Stimulated activated CD4-positive, alpha-beta T cell treated with anti-CD3 and anti-CD28 coated beads, Interleukin-2, amount 100 ng/mL, for 4 hours (primary cell): ENCODE data around the gene PACC1.
A peak's percentile ranks its signal among the peaks of the same experiment; 100 is the strongest.

Experiments
- DNase-seq: peaks from one replicate; pipeline ENCODE4 v3.0.0-alpha.2; 2020; ENCODE audit warnings: low read depth

PACC1 gene

GRCh38 chr1:212437179-212437798 lies 22.6 kb upstream of the PACC1 start:
- DNase-seq = no peak

- no peak for DNase-seq
Measured at GRCh38 chr1:212434992-212435391, 20.3 kb upstream of the PACC1 start.

- no peak for DNase-seq
Measured at GRCh38 chr1:212433577-212434462, 19.1 kb upstream of the PACC1 start.

- DNase-seq = peak; percentile 55
Measured at GRCh38 chr1:212432661-212433576, 18.2 kb upstream of the PACC1 start, which contains the start of gene NENF. NENF (plus strand) TSS chr1:212432920; CDS start chr1:212432944, 24 bp downstream.

- DNase-seq = no peak
Measured at GRCh38 chr1:212432272-212432660, 17.6 kb upstream of the PACC1 start.

- DNase-seq = no peak
Measured at GRCh38 chr1:212431644-212432043, 17.0 kb upstream of the PACC1 start.

- DNase-seq = no peak
Measured at GRCh38 chr1:212430955-212431394, 16.3 kb upstream of the PACC1 start.

- no peak for DNase-seq
Measured at GRCh38 chr1:212430416-212430815, 15.7 kb upstream of the PACC1 start.

- no peak for DNase-seq
Measured at GRCh38 chr1:212428496-212428895, 13.8 kb upstream of the PACC1 start.

- DNase-seq = no peak
Measured at GRCh38 chr1:212423879-212424278, 9.2 kb upstream of the PACC1 start.

- no peak for DNase-seq
Measured at GRCh38 chr1:212421165-212421564, 6.5 kb upstream of the PACC1 start.

- DNase-seq = no peak
Measured at GRCh38 chr1:212415107-212415841, 588 bp upstream of the PACC1 start.

- no peak for DNase-seq
Measured at GRCh38 chr1:212413902-212414327, 771 bp downstream of the PACC1 start.

- DNase-seq = no peak
Measured at GRCh38 chr1:212412374-212412773, 2.3 kb downstream of the PACC1 start.

GRCh38 chr1:212410231-212410820 lies 4.4 kb downstream of the PACC1 start:
- no peak for DNase-seq

GRCh38 chr1:212402666-212403321 lies 11.9 kb downstream of the PACC1 start:
- DNase-seq = no peak

- no peak for DNase-seq
Measured at GRCh38 chr1:212401838-212402582, 12.7 kb downstream of the PACC1 start.

- no peak for DNase-seq
Measured at GRCh38 chr1:212401042-212401441, 13.6 kb downstream of the PACC1 start.

GRCh38 chr1:212397171-212397570 lies 17.5 kb downstream of the PACC1 start:
- no peak for DNase-seq

GRCh38 chr1:212396638-212397037 lies 18.0 kb downstream of the PACC1 start:
- DNase-seq = no peak
